Activated CD4-positive, alpha-beta T cell treated with anti-CD3 and anti-CD28 coated beads, Interleukin-2, amount 50 U/mL, for 16 hours (primary cell): ENCODE results near the gene PTPN9.
"Not testable (repeated sequence)": the region's sequence is repeated elsewhere in the genome, so short reads cannot be mapped to it uniquely, and the experiment has no call there.

Experiments used
- DNase-seq: peaks from one replicate; pipeline ENCODE4 v3.0.0-alpha.2; 2020

Gene PTPN9

GRCh38 chr15:75578948-75579920 lies at the start of gene PTPN9:
Gene PTPN9, minus strand, starts transcription at chr15:75579315. Its CDS starts 539 bp downstream, at chr15:75578776.
- peak; percentile 77 for DNase-seq

- DNase-seq: peak; percentile 96
Observed at GRCh38 chr15:75625542-75626347, 46.6 kb upstream of the PTPN9 start, which contains the start of gene SNUPN. Gene SNUPN, minus strand, starts transcription at chr15:75625725. Its CDS starts 4,674 bp downstream, at chr15:75621051.

- no peak for DNase-seq
Observed at GRCh38 chr15:75622505-75622904, 43.4 kb upstream of the PTPN9 start.

- DNase-seq: no peak
Observed at GRCh38 chr15:75620841-75621391, 41.8 kb upstream of the PTPN9 start.

GRCh38 chr15:75620058-75620820 lies 41.1 kb upstream of the PTPN9 start:
- DNase-seq: no peak

- no peak for DNase-seq
Observed at GRCh38 chr15:75616766-75617165, 37.7 kb upstream of the PTPN9 start.

GRCh38 chr15:75606711-75607699 lies 27.9 kb upstream of the PTPN9 start:
- DNase-seq: peak; percentile 50

- no peak for DNase-seq
Observed at GRCh38 chr15:75606026-75606425, 26.9 kb upstream of the PTPN9 start.

GRCh38 chr15:75599401-75599800 lies 20.3 kb upstream of the PTPN9 start:
- DNase-seq: no peak

- DNase-seq: no peak
Observed at GRCh38 chr15:75598361-75598760, 19.2 kb upstream of the PTPN9 start.

GRCh38 chr15:75597667-75598341 lies 18.7 kb upstream of the PTPN9 start:
- peak; percentile 66 for DNase-seq

GRCh38 chr15:75596703-75597345 lies 17.7 kb upstream of the PTPN9 start:
- DNase-seq: no peak

- DNase-seq: no peak
Observed at GRCh38 chr15:75594276-75594675, 15.2 kb upstream of the PTPN9 start.

GRCh38 chr15:75591655-75592364 lies 12.7 kb upstream of the PTPN9 start:
- DNase-seq: no peak

GRCh38 chr15:75590239-75590638 lies 11.1 kb upstream of the PTPN9 start:
- no peak for DNase-seq

- DNase-seq: no peak
Observed at GRCh38 chr15:75589071-75589470, 10.0 kb upstream of the PTPN9 start.

- DNase-seq: not testable (repeated sequence)
Observed at GRCh38 chr15:75586422-75586821, 7.3 kb upstream of the PTPN9 start.

GRCh38 chr15:75584121-75584520 lies 5.0 kb upstream of the PTPN9 start:
- no peak for DNase-seq

GRCh38 chr15:75583701-75584100 lies 4.6 kb upstream of the PTPN9 start:
- DNase-seq: no peak
